ENCODE results near the gene SHB.

Gene SHB

DNA sequence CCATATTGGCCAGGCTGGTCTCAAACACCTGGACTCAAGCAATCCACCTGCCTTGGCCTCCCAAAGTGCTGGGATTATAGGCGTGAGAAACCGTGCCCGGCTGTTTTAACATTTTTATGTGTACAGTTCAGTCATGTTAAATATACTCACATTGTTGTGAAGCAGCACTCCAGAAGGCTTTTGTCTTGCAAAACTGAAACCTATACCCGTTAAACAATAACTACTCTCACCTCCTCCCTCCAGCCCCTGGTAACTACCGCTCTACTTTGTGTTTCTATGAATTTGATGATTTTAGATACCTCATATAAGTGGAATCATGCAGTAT is 23.1 kb upstream of the SHB start:
- no peak overlapping the region for H3K9ac ChIP-seq (ENCODE audit: low read depth, low read length, poor library complexity)
- no peak overlapping the region for H2AK5ac ChIP-seq (ENCODE audit: low read depth, low read length)
- no peak overlapping the region for H2BK5ac ChIP-seq (ENCODE audit: low read length)
- no peak overlapping the region for H2AFZ ChIP-seq (ENCODE audit: low read length)
- H3K4me3 ChIP-seq (ENCODE audit: low read length in 2 of 2), result no peak overlapping the region
- no peak overlapping the region for H2BK15ac ChIP-seq (ENCODE audit: low read length)
- H3K4me1 ChIP-seq (ENCODE audit: control insufficient read depth in 2 of 2, insufficient read depth in 1 of 2, low read depth in 1 of 2, low read length in 2 of 2), result peaks cover 0 to 5% of the 10 kb centered on the region in 2 donors
- no peak overlapping the region for H3K14ac ChIP-seq (ENCODE audit: low read length)
- H3K4me2 ChIP-seq (ENCODE audit: insufficient read depth, low read length, poor library complexity, severe bottlenecking), result no peak overlapping the region
- no peak overlapping the region for H4K8ac ChIP-seq (ENCODE audit: low read depth, low read length)
- DNase-seq (ENCODE audit: low spot score), result no peak
- H3K9me3 ChIP-seq (replicated peaks in 1 of 2; ENCODE audit: control insufficient read depth in 2 of 2, insufficient read depth in 1 of 2, low read depth in 1 of 2, low read length in 2 of 2), result peaks cover 0 to 3% of the 10 kb centered on the region in 2 donors
- no peak overlapping the region for H4K91ac ChIP-seq (ENCODE audit: low read depth, low read length, poor library complexity)
- no peak overlapping the region for H2BK12ac ChIP-seq (ENCODE audit: low read length)
- H3K18ac ChIP-seq (ENCODE audit: low read length), result no peak overlapping the region
- H3K79me1 ChIP-seq (ENCODE audit: low read depth, low read length), result no peaks in the 10 kb centered on the region
- no peaks in the 10 kb centered on the region for H3K36me3 ChIP-seq (replicated peaks in 1 of 2; ENCODE audit: control insufficient read depth in 2 of 2, insufficient read depth in 2 of 2, low read length in 2 of 2)
- H3K27ac ChIP-seq (replicated peaks; ENCODE audit: low read length), result no peak overlapping the region
- no CpG with 5 or more reads among the region's 5 CpGs for WGBS, 2 donors (ENCODE audit: extremely low coverage in 2 of 2, insufficient read length in 2 of 2, insufficient replicate concordance in 1 of 2)
- no peak overlapping the region for H2BK120ac ChIP-seq (ENCODE audit: low read depth, low read length)
- no peak overlapping the region for H3K23ac ChIP-seq (ENCODE audit: low read depth, low read length, poor library complexity)
- H3K4ac ChIP-seq (ENCODE audit: low read length), result no peak overlapping the region
- H3K27me3 ChIP-seq (ENCODE audit: control insufficient read depth in 3 of 3, insufficient read depth in 3 of 3, low read depth in 1 of 3, low read length in 3 of 3), result peaks cover 0 to 3% (median 0%) of the 10 kb centered on the region in 3 experiments

DNA sequence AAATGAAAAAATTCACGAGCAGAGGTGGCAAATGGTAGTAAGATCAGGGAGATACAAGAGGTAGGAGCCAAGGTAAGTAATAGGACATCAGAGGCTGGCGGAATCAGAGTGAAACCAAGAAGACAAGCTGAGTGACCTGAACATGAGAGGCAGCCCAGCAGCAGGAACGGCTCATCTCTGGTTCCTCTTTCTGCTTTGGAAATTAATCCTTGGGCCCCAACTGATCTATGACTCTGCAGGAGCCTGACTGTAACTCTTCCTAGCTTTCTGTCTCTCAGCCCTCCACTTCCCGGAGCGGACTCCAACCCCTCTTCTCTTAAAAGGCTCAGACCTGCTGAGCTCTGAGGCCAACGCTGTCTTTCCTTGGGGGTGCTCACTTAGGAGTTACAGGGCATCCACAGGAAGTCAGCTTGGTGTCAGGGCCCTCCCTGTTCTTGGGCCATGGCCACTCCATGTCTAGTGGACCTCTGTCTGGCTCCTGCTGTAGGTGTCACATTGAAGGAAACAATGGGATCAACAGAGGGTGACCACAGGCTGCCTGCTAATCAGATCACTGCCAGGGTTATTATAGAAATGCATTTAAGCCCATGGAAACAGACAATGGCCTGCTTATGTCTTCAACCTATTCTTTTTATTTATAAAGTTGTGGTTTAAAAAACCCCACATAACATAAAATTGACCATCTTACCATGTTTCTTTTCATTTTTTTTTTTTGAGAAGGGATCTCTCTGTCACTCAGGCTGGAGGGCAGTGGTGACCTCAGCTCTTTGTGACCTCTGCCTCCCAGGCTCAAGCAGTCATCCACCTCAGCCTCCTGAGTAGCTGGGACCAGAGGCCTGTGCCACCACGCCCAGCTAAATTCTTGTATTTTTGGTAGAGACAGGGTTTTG is 22.5 kb upstream of the SHB start:
- Histone ChIP-seq H3K4me1 (ENCODE audit: control insufficient read depth in 2 of 2, insufficient read depth in 1 of 2, low read depth in 1 of 2, low read length in 2 of 2) (peaks cover 0 to 8% of the 10 kb centered on the region in 2 donors), H3K4me2 (ENCODE audit: insufficient read depth, low read length, poor library complexity, severe bottlenecking) (no peak overlapping the region), H2BK15ac (ENCODE audit: low read length) (no peak overlapping the region), H4K8ac (ENCODE audit: low read depth, low read length) (no peak overlapping the region), H4K91ac (ENCODE audit: low read depth, low read length, poor library complexity) (no peak overlapping the region), H2BK12ac (ENCODE audit: low read length) (no peak overlapping the region), H2AK5ac (ENCODE audit: low read depth, low read length) (no peak overlapping the region), H3K79me1 (ENCODE audit: low read depth, low read length) (no peaks in the 10 kb centered on the region), H3K9me3 (replicated peaks in 1 of 2; ENCODE audit: control insufficient read depth in 2 of 2, insufficient read depth in 1 of 2, low read depth in 1 of 2, low read length in 2 of 2) (peaks cover 0 to 3% of the 10 kb centered on the region in 2 donors), H3K23ac (ENCODE audit: low read depth, low read length, poor library complexity) (no peak overlapping the region), H2AFZ (ENCODE audit: low read length) (peak overlapping the region; percentile 34), H3K14ac (ENCODE audit: low read length) (no peak overlapping the region), H3K4me3 (ENCODE audit: low read length in 2 of 2) (no peak overlapping the region), H3K4ac (ENCODE audit: low read length) (no peak overlapping the region), H2BK120ac (ENCODE audit: low read depth, low read length) (no peak overlapping the region), H3K27me3 (ENCODE audit: control insufficient read depth in 3 of 3, insufficient read depth in 3 of 3, low read depth in 1 of 3, low read length in 3 of 3) (peaks cover 0 to 3% (median 0%) of the 10 kb centered on the region in 3 experiments), H3K18ac (ENCODE audit: low read length) (no peak overlapping the region), H2BK5ac (ENCODE audit: low read length) (no peak overlapping the region), H3K27ac (replicated peaks; ENCODE audit: low read length) (no peak overlapping the region), H3K36me3 (replicated peaks in 1 of 2; ENCODE audit: control insufficient read depth in 2 of 2, insufficient read depth in 2 of 2, low read length in 2 of 2) (no peaks in the 10 kb centered on the region), H3K9ac (ENCODE audit: low read depth, low read length, poor library complexity) (no peak overlapping the region)
- WGBS, 2 donors (ENCODE audit: extremely low coverage in 2 of 2, insufficient read length in 2 of 2, insufficient replicate concordance in 1 of 2), result no CpG with 5 or more reads among the region's 7 CpGs
- no peak for DNase-seq (ENCODE audit: low spot score)

DNA sequence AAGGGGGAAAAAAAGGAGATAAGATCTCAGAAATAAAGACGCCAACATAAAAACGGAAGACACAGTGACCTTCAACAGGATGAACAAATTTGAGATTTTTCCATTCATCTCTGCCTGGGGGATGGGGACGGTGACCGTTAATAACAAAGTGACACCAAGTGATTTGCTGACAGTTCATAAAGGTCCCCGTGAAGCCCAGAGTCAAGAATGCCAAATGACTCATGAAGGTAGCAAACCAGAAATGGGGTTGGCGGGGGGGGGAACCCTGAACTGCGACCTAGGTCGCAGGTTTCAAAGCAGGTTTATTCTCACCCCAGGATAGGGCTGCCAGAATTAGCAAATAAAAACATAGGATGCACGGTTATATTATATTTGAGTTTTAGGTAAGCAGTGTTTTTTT is 21.1 kb upstream of the SHB start:
- no peak overlapping the region for H2BK5ac ChIP-seq (ENCODE audit: low read length)
- H4K91ac ChIP-seq (ENCODE audit: low read depth, low read length, poor library complexity), result no peak overlapping the region
- H3K4me1 ChIP-seq (ENCODE audit: control insufficient read depth in 2 of 2, insufficient read depth in 1 of 2, low read depth in 1 of 2, low read length in 2 of 2), result peaks cover 2 to 10% of the 10 kb centered on the region in 2 donors
- no peak overlapping the region for H2AK5ac ChIP-seq (ENCODE audit: low read depth, low read length)
- H2BK15ac ChIP-seq (ENCODE audit: low read length), result no peak overlapping the region
- no peak overlapping the region for H3K27ac ChIP-seq (replicated peaks; ENCODE audit: low read length)
- H2BK12ac ChIP-seq (ENCODE audit: low read length), result no peak overlapping the region
- H3K14ac ChIP-seq (ENCODE audit: low read length), result no peak overlapping the region
- no peak overlapping the region for H3K23ac ChIP-seq (ENCODE audit: low read depth, low read length, poor library complexity)
- H3K79me1 ChIP-seq (ENCODE audit: low read depth, low read length), result no peaks in the 10 kb centered on the region
- whole genome bisulfite sequencing, 2 donors (ENCODE audit: extremely low coverage in 2 of 2, insufficient read length in 2 of 2, insufficient replicate concordance in 1 of 2), result no CpG with 5 or more reads among the region's 9 CpGs
- no peak overlapping the region for H2BK120ac ChIP-seq (ENCODE audit: low read depth, low read length)
- no peak overlapping the region for H3K4me3 ChIP-seq (ENCODE audit: low read length in 2 of 2)
- H3K18ac ChIP-seq (ENCODE audit: low read length), result no peak overlapping the region
- DNase-seq (ENCODE audit: low spot score), result no peak
- no peak overlapping the region for H3K4me2 ChIP-seq (ENCODE audit: insufficient read depth, low read length, poor library complexity, severe bottlenecking)
- H3K4ac ChIP-seq (ENCODE audit: low read length), result no peak overlapping the region
- no peak overlapping the region for H2AFZ ChIP-seq (ENCODE audit: low read length)
- H3K36me3 ChIP-seq (replicated peaks in 1 of 2; ENCODE audit: control insufficient read depth in 2 of 2, insufficient read depth in 2 of 2, low read length in 2 of 2), result no peaks in the 10 kb centered on the region
- H3K9me3 ChIP-seq (replicated peaks in 1 of 2; ENCODE audit: control insufficient read depth in 2 of 2, insufficient read depth in 1 of 2, low read depth in 1 of 2, low read length in 2 of 2), result no peaks in the 10 kb centered on the region
- no peak overlapping the region for H3K9ac ChIP-seq (ENCODE audit: low read depth, low read length, poor library complexity)
- peaks cover 0 to 12% (median 0%) of the 10 kb centered on the region in 3 experiments for H3K27me3 ChIP-seq (ENCODE audit: control insufficient read depth in 3 of 3, insufficient read depth in 3 of 3, low read depth in 1 of 3, low read length in 3 of 3)
- H4K8ac ChIP-seq (ENCODE audit: low read depth, low read length), result no peak overlapping the region

DNA sequence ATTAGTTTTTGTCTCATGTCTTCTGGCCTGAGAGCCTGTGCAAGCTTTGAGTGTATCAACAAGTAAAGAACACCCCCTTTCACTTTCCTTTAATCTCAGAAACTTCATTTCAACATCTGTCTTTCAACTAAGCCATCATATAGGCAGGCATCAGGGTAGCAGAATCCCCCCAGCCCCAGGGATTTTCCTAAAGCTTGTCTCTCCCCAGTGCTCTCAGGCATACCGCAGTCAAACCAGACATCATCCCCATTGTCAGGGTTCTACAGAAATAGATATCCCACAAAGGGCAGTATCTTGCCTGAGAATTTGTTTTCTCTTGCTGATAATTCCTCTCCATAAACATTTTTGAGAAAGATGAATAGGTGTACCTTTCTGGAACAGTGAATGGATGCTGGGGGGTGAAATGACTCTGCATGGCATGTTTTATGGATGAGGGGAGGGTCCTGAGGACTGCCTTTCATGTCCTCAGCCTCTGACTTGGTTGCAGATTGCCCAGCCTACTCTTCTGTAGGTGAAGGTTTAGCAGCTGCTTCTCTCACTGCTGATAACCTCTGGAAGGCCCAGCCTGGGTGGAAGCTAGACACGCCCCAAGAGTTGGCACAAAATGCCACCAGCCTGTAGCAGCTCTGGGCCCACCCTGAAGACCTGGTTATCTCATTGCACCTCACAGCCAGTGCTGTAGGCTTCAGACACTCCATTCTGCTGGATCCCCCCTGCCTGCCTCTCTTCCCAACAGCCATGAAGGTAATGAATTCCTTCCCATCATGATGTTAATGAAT is 20.5 kb upstream of the SHB start:
- H3K9ac ChIP-seq (ENCODE audit: low read depth, low read length, poor library complexity), result no peak overlapping the region
- no peak overlapping the region for H2BK5ac ChIP-seq (ENCODE audit: low read length)
- H4K8ac ChIP-seq (ENCODE audit: low read depth, low read length), result no peak overlapping the region
- no peak overlapping the region for H2AFZ ChIP-seq (ENCODE audit: low read length)
- no peak overlapping the region for H3K18ac ChIP-seq (ENCODE audit: low read length)
- no peak overlapping the region for H3K14ac ChIP-seq (ENCODE audit: low read length)
- H3K27me3 ChIP-seq (ENCODE audit: control insufficient read depth in 3 of 3, insufficient read depth in 3 of 3, low read depth in 1 of 3, low read length in 3 of 3), result peaks cover 0 to 15% (median 0%) of the 10 kb centered on the region in 3 experiments
- no CpG with 5 or more reads among the region's 2 CpGs for WGBS, 2 donors (ENCODE audit: extremely low coverage in 2 of 2, insufficient read length in 2 of 2, insufficient replicate concordance in 1 of 2)
- no peak overlapping the region for H3K4me2 ChIP-seq (ENCODE audit: insufficient read depth, low read length, poor library complexity, severe bottlenecking)
- no peak for DNase-seq (ENCODE audit: low spot score)
- H2AK5ac ChIP-seq (ENCODE audit: low read depth, low read length), result no peak overlapping the region
- H3K27ac ChIP-seq (replicated peaks; ENCODE audit: low read length), result no peak overlapping the region
- H3K4me3 ChIP-seq (ENCODE audit: low read length in 2 of 2), result no peak overlapping the region
- H3K23ac ChIP-seq (ENCODE audit: low read depth, low read length, poor library complexity), result no peak overlapping the region
- no peak overlapping the region for H2BK15ac ChIP-seq (ENCODE audit: low read length)
- no peaks in the 10 kb centered on the region for H3K36me3 ChIP-seq (replicated peaks in 1 of 2; ENCODE audit: control insufficient read depth in 2 of 2, insufficient read depth in 2 of 2, low read length in 2 of 2)
- no peaks in the 10 kb centered on the region for H3K79me1 ChIP-seq (ENCODE audit: low read depth, low read length)
- no peak overlapping the region for H3K4ac ChIP-seq (ENCODE audit: low read length)
- H2BK120ac ChIP-seq (ENCODE audit: low read depth, low read length), result no peak overlapping the region
- no peak overlapping the region for H4K91ac ChIP-seq (ENCODE audit: low read depth, low read length, poor library complexity)
- H3K9me3 ChIP-seq (replicated peaks in 1 of 2; ENCODE audit: control insufficient read depth in 2 of 2, insufficient read depth in 1 of 2, low read depth in 1 of 2, low read length in 2 of 2), result no peaks in the 10 kb centered on the region
- H2BK12ac ChIP-seq (ENCODE audit: low read length), result no peak overlapping the region
- peaks cover 2 to 10% of the 10 kb centered on the region in 2 donors for H3K4me1 ChIP-seq (ENCODE audit: control insufficient read depth in 2 of 2, insufficient read depth in 1 of 2, low read depth in 1 of 2, low read length in 2 of 2)
